GM12801 (cell line): Measurements from ENCODE around the gene AVPI1.

Experiments
- CTCF ChIP-seq: IDR thresholded peaks from one replicate; pipeline ENCODE4 v1.5.1; 2011; ENCODE audit warnings: control low read depth; ENCODE audit not compliant: insufficient read length; ENCODE audit errors: extremely low read depth

The AVPI1 gene

DNA sequence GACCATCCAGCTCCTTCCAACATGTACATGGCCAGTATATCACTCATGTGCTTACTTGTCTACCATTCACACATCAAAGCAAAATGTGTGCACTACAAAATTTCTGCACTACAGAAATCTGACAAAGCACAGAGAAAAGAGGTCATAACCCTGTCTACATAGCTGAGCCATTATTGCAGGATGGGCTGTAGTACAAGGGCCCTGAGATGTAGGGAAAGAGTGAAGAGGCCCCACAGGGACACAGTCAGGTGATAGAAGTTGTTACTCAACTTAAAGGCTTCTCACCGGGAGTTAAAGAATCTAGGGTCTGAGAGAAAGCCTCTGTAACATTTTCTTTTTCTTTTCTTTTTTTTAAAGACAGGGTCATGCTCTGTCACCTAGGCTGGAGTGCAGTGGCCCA, 17.5 kb downstream of the AVPI1 start:
- TF ChIP-seq CTCF: no peak

GRCh38 chr10:97667463-97667862, 19.6 kb downstream of the AVPI1 start:
- no peak for TF ChIP-seq CTCF

DNA sequence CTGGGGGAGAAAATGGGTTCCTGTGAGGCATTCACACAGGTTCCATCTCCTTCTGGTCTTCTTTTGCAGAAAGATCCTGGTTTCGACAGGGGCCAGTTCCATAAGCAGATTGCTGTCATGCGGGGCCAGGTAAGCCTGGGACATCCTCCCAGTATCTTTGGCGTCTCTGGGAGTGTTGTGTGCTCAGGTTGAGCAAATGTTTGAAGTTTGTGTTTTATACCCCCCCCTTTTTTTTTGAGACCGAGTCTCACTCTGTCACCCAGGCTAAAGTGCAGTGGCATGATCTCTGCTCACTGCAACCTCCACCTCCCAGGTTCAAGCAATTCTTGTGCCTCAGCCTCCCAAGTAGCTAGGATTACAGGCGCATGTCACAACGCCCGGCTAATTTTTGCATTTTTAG, 20.0 kb downstream of the AVPI1 start:
- TF ChIP-seq CTCF: no peak

DNA sequence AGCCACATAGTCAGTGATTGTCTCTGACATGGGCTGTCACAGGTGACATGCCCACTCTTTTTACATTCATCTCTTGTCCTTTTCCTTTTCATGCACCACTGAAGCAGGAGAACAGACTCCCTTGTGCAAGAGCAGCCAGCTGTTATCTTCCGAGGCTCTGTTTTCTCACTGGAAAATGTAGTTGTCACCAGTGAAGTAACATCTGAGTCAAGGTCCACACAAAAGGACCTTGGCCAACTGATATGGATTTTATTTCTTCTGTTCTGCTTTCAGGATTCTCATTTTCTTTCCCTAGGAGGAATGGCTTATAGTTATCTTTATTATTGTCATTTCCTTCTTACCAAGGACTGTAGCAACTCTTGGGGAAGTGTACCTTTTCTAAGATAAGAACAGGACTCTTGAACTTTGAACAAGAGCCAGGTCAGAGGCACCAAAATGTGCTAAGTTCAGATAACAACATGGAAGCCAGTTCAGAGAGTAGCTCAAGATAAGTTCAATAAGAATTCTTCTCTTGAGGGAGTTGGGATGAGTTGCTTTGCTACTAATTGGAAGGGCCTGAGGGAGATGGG, 22.7 kb downstream of the AVPI1 start:
- no peak for TF ChIP-seq CTCF

GRCh38 chr10:97659589-97659988, 27.5 kb downstream of the AVPI1 start:
- no peak for TF ChIP-seq CTCF

DNA sequence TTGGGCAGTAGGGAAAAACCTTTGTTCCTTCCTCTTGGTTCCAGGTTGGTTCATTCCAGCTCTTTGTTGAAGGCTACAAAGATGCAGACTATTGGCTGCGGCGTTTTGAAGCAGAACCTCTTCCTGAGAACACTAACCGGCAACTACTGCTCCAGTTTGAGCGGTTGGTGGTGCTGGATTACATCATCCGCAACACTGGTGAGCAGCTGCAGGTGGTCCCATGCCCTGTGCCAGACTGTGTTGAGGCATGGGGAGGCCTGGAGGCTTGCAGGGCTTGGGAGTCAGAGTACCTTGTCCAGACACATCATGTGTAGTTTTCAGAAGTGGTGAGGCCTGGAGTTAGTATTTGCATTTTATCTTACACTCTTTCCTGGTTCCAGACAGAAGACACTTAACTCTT, 30.3 kb downstream of the AVPI1 start:
- no peak for TF ChIP-seq CTCF

DNA sequence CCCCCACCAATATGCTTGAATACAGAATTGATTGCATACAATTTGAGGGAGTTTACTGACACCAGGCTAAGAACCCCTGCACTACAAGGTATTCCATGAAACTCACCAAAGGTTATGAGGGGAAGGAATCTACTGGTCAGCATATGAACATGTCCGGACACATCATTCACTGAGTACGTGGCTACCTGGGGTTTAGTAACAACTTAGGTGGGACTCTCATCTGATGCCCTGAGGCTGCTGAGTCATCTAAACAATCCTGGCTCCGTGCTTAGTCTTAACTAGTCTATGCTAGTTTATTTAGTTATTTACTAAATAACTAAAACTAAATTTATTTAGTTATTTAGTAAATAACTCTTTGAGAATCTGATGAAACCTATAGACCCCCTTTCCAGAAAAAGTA, 35.3 kb downstream of the AVPI1 start:
- no peak for TF ChIP-seq CTCF

DNA sequence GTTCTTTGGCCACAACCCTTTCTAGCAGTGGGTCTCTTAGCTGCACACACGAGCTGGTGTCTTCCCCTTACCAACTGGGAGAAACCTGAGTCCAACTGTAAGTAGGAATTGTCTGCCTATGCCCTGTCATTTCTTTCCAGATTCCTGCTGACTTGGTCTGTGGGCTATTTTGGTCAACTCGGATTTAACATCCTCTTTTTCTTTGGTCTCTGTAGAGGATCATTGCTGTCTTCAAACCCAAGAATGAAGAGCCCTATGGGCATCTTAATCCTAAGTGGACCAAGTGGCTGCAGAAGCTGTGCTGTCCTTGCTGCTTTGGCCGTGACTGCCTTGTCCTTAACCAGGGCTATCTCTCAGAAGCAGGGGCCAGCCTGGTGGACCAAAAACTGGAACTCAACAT, 36.3 kb downstream of the AVPI1 start:
- no peak for TF ChIP-seq CTCF
